Body of pancreas (tissue), 4 donors: ENCODE measurements around the gene HMOX2. TPM values are rescaled to one million over a fixed set of nuclear protein-coding genes. Genes with fewer than 3 reads are reported as not detected.

Experiments
- ATAC-seq: fragments of 150-250 bp; one replicate; pipeline ENCODE4 v1.9.1; 2016
- DNase-seq, 4 donors: peaks; one replicate each; pipeline ENCODE4 v3.0.0-alpha.2; 2019
- H3K27ac ChIP-seq, 4 donors: fragments of 200-600 bp; sonication (generic); 1 replicate in 3 of 4; 2 replicates in 1 of 4; pipeline versions ENCODE4 v1.5.1 to v1.6.1; 2016 to 2019; ENCODE audit warnings: mild to moderate bottlenecking in 1 of 4, mixed read lengths in 1 of 4, moderate library complexity in 1 of 4
- H3K27me3 ChIP-seq, 2 donors: fragments of 200-600 bp; sonication (generic); one replicate each; pipeline ENCODE4 v1.6.0; 2016; ENCODE audit warnings: mild to moderate bottlenecking in 1 of 2
- H3K36me3 ChIP-seq, 2 donors: fragments of 200-600 bp; sonication (generic); replicated peaks in 1 of 2; 2 replicates each; pipeline ENCODE4 v1.5.1; 2016; ENCODE audit warnings: low read depth in 2 of 2; ENCODE audit not compliant: insufficient read depth in 1 of 2
- H3K4me1 ChIP-seq: fragments of 200-600 bp; sonication (generic); one replicate; pipeline ENCODE4 v1.6.0; 2016
- H3K4me3 ChIP-seq, 2 donors: fragments of 200-600 bp; sonication (generic); 1 replicate in 1 of 2; 2 replicates in 1 of 2; pipeline ENCODE4 v1.5.1; 2016 to 2019
- H3K9me3 ChIP-seq, 3 donors: fragments of 200-600 bp; sonication (generic); 1 replicate in 2 of 3; 2 replicates in 1 of 3; pipeline ENCODE4 v1.5.1; 2016
- CTCF ChIP-seq, 7 experiments: fragments of 450-650 bp in 4 of 7; fragments of 200-600 bp in 3 of 7; sonication (generic) in 3 of 7; IDR thresholded peaks; one replicate each; pipeline ENCODE4 v1.5.1; 2016 to 2019; ENCODE audit warnings: antibody characterized with exemption in 7 of 7
- POLR2A ChIP-seq, 3 donors: fragments of 450-650 bp; IDR thresholded peaks; one replicate each; pipeline ENCODE4 v1.6.1; 2016; ENCODE audit warnings: antibody characterized with exemption in 3 of 3, mild to moderate bottlenecking in 2 of 3
- whole genome bisulfite sequencing, 2 donors: methylation state at CpG; one replicate each; pipeline ENCODE4 v1.1.5; 2017; 5-methylcytosine and 5-hydroxymethylcytosine counted together
- intact Hi-C: fragments of 100-400 bp; cut with DNase I; formaldehyde crosslinking; loops from one replicate; pipeline ENCODE4 v1.15.1; 2023
- total RNA-seq, 2 donors: library from RNA; depleted of rRNA; stranded (reverse); fragments of >200 nt; gene quantifications; one replicate each; pipeline ENCODE4 v1.1.0, GENCODE V29; 2016

Gene HMOX2
- total RNA-seq, 2 donors from 2014 or later, result 18.4 to 115 TPM

DNA sequence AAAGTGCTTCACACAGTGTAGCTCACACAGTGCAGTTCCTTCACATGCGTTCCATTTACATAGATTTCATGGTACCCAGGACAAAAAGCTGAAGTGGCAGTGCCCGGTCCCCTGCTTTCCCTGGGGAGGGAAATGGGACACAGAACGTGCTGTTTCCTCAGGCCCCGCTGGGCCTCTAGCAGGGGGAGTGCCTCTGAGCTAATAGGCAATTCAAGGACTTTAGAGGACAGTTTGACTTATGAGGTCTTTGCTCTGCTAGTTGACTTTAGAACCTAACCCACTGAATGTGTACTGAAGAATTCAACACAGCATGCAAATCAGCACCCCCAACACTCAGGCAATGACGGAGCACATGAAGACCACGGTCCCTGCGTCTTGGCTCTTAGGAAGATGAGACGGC lies 55.6 kb downstream of the HMOX2 start:
- H3K27ac ChIP-seq, result peak overlapping the region in 3 of 4 donors; percentile 1 to 77 (median 54)
- intact Hi-C loops, result no loop called here
- no peaks in the 10 kb centered on the region for H3K9me3 ChIP-seq
- DNase-seq, result no peak
- WGBS, 2 donors, result 87 to 90% methylated on average over 7 to 8 of the region's 8 CpGs
- H3K36me3 ChIP-seq, result no peaks in the 10 kb centered on the region
- TF ChIP-seq POLR2A (IDR thresholded peaks at IDR 0.05), result no peak
- TF ChIP-seq CTCF (IDR thresholded peaks at IDR 0.05), result no peak
- ATAC-seq, result no peak
- no peak overlapping the region for H3K4me3 ChIP-seq
- no peaks in the 10 kb centered on the region for H3K27me3 ChIP-seq
- H3K4me1 ChIP-seq, result peaks cover 60% of the 10 kb centered on the region

DNA sequence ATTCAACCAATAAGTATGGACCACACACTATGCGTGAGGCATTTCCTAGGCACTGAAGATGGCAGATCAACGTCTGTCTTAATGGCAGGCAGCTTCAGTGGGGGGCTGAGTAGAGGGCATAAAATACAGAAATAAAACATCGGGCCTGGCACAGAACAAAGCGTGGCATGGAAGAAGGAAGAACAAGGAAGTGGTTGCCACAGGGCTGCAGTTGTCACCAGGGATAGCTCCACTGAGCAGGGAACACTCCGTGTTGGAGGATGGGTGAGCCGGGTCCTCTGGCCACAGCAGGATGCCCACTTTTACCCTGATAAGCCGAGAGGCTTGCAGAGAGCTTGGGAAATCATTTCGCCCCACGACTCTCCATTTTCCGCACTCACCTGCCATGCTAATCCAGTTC lies 56.0 kb downstream of the HMOX2 start:
- WGBS, 2 donors, result 87 to 93% methylated on average over 9 to 10 of the region's 10 CpGs
- TF ChIP-seq POLR2A (IDR thresholded peaks at IDR 0.05), result no peak
- no peak for TF ChIP-seq CTCF (IDR thresholded peaks at IDR 0.05)
- intact Hi-C loops, result no loop called here
- no peak for DNase-seq
- H3K4me3 ChIP-seq, result no peak overlapping the region
- peaks cover 64% of the 10 kb centered on the region for H3K4me1 ChIP-seq
- H3K36me3 ChIP-seq, result no peaks in the 10 kb centered on the region
- peak overlapping the region in 1 of 4 donors; percentile 1 for H3K27ac ChIP-seq
- no peaks in the 10 kb centered on the region for H3K27me3 ChIP-seq
- no peak for ATAC-seq
- no peaks in the 10 kb centered on the region for H3K9me3 ChIP-seq

GRCh38 chr16:4533490-4533889 lies 57.3 kb downstream of the HMOX2 start:
- no peaks in the 10 kb centered on the region for H3K27me3 ChIP-seq
- peak overlapping the region; percentile 54 to 70 (median 63) for H3K27ac ChIP-seq
- TF ChIP-seq POLR2A (IDR thresholded peaks at IDR 0.05) (no peak), CTCF (IDR thresholded peaks at IDR 0.05) (no peak)
- intact Hi-C loops, result no loop called here
- H3K4me3 ChIP-seq, result no peak overlapping the region
- ATAC-seq, result no peak
- DNase-seq, result no peak
- WGBS, 2 donors, result 87 to 98% methylated on average over 6 of the region's 6 CpGs
- H3K36me3 ChIP-seq, result no peaks in the 10 kb centered on the region
- no peaks in the 10 kb centered on the region for H3K9me3 ChIP-seq
- H3K4me1 ChIP-seq, result peaks cover 71% of the 10 kb centered on the region

GRCh38 chr16:4534151-4534790 lies 58.1 kb downstream of the HMOX2 start:
- TF ChIP-seq POLR2A (IDR thresholded peaks at IDR 0.05) (peak in 2 of 3 donors; percentile 16 to 19), CTCF (IDR thresholded peaks at IDR 0.05) (no peak)
- 38 to 52% methylated on average over 12 to 13 of the region's 13 CpGs for WGBS, 2 donors
- Histone ChIP-seq H3K4me1 (peaks cover 64% of the 10 kb centered on the region), H3K36me3 (no peaks in the 10 kb centered on the region), H3K4me3 (no peak overlapping the region), H3K9me3 (no peaks in the 10 kb centered on the region), H3K27ac (peak overlapping the region; percentile 54 to 77 (median 65)), H3K27me3 (no peaks in the 10 kb centered on the region)
- intact Hi-C loops, result no loop called here
- DNase-seq, result peak; percentile 66 to 87 (median 76)
- ATAC-seq, result peak; percentile 27

- no peak overlapping the region for H3K4me3 ChIP-seq
- H3K27ac ChIP-seq, result peak overlapping the region in 3 of 4 donors; percentile 1 to 70 (median 18)
- TF ChIP-seq POLR2A (IDR thresholded peaks at IDR 0.05), result no peak
- TF ChIP-seq CTCF (IDR thresholded peaks at IDR 0.05), result no peak
- H3K27me3 ChIP-seq, result no peaks in the 10 kb centered on the region
- 77 to 80% methylated on average over 4 to 7 of the region's 7 CpGs for WGBS, 2 donors
- ATAC-seq (no peak), DNase-seq (no peak)
- intact Hi-C loops, result no loop called here
- H3K4me1 ChIP-seq, result peaks cover 50% of the 10 kb centered on the region
- peaks cover 0 to 10% (median 0%) of the 10 kb centered on the region in 3 donors for H3K9me3 ChIP-seq
- H3K36me3 ChIP-seq, result no peaks in the 10 kb centered on the region
These were observed 59.5 kb downstream of the HMOX2 start for GRCh38 chr16:4535627-4536108.
